ENCODE data around the gene FTCDNL1. TPM values are rescaled to one million over a fixed set of nuclear protein-coding genes. Genes with fewer than 3 reads are reported as not detected.

The FTCDNL1 gene
- total and polyA plus RNA-seq, 2 of the 13 experiments (the other 11 are each of a cell fraction or from before 2014, with no cell fraction given) = 0.98 to 1.4 TPM

DNA sequence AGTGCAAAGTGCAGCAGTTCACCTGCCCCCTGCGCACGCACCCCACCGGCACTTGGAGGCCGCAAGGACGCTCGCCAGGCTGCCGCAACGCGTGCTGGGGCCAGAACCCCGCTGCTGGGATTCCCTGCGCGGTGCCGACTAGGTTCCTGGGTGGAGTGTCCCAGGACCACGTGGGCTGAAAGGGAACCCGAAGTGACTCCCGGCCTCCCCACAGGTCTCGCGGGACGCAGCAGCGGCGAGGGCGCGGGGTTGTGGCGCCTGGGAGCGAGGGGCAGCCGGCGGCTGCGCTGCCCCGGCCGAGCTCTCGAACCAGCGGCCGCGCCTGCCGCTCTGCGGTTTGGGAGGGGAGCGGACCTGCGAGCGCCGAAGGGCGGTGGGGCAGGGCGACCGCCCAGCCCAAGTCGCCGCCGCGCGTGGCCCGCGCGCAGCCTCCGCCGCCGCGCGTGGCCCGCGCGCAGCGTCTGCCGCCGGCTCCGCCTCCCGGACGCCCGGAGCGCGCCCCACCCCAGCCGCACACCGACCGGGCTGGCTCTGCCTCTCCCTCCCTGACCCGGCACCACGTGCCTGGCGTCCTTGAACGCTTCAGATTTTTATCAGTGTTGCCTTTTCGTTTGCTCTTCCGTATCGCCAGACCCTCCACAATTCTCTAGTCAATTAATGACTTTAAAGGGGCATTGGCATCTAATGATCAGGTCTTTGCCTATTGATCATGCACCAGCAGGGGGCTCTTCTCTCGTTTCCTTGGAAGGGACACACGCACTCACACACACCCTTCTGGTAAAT is at the start of gene FTCDNL1 (continued):
- TF ChIP-seq ZNF224 (CRISPR knock-in tag; IDR thresholded peaks at IDR 0.05) (no peak), CCDC6 (CRISPR knock-in tag; IDR thresholded peaks at IDR 0.05) (peak; percentile 75), RFX3 (CRISPR knock-in tag; IDR thresholded peaks at IDR 0.05) (no peak), TCF12 (IDR thresholded peaks at IDR 0.05) (no peak), TCF12 (CRISPR knock-in tag; IDR thresholded peaks at IDR 0.05) (no peak; the same call in 1 of the 2 replicates), KLF15 (CRISPR knock-in tag; IDR thresholded peaks at IDR 0.05; ENCODE audit: borderline replicate concordance) (no peak), ZFP62 (CRISPR knock-in tag; IDR thresholded peaks at IDR 0.05) (no peak), ZBTB38 (CRISPR knock-in tag; IDR thresholded peaks at IDR 0.05) (peak; percentile 82; the same call in 1 of the 2 replicates), ZBTB1 (CRISPR knock-in tag; IDR thresholded peaks at IDR 0.05; ENCODE audit: borderline replicate concordance) (no peak), NCOA5 (CRISPR knock-in tag; IDR thresholded peaks at IDR 0.05) (no peak), ZSCAN9 (CRISPR knock-in tag; IDR thresholded peaks at IDR 0.05; ENCODE audit: borderline replicate concordance) (no peak), ZFYVE20 (CRISPR knock-in tag; IDR thresholded peaks at IDR 0.05; ENCODE audit: borderline replicate concordance, low read depth) (no peak), ZNF234 (CRISPR knock-in tag; conservative IDR thresholded peaks at IDR 0.05) (no peak), SRF (IDR thresholded peaks at IDR 0.05; ENCODE audit: low read depth, low read length) (no peak), SRSF9 (IDR thresholded peaks at IDR 0.05; ENCODE audit: borderline replicate concordance, insufficient read depth, low read depth, low read length, poor library complexity, severe bottlenecking) (no peak), CHD4 (IDR thresholded peaks at IDR 0.05; ENCODE audit: borderline replicate concordance, low read length) (no peak)
- TF ChIP-seq, protein P1, sequence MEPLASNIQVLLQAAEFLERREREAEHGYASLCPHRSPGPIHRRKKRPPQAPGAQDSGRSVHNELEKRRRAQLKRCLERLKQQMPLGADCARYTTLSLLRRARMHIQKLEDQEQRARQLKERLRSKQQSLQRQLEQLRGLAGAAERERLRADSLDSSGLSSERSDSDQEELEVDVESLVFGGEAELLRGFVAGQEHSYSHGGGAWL (CRISPR knock-in tag; IDR thresholded peaks at IDR 0.05) = no peak
- TF ChIP-seq, protein P2, sequence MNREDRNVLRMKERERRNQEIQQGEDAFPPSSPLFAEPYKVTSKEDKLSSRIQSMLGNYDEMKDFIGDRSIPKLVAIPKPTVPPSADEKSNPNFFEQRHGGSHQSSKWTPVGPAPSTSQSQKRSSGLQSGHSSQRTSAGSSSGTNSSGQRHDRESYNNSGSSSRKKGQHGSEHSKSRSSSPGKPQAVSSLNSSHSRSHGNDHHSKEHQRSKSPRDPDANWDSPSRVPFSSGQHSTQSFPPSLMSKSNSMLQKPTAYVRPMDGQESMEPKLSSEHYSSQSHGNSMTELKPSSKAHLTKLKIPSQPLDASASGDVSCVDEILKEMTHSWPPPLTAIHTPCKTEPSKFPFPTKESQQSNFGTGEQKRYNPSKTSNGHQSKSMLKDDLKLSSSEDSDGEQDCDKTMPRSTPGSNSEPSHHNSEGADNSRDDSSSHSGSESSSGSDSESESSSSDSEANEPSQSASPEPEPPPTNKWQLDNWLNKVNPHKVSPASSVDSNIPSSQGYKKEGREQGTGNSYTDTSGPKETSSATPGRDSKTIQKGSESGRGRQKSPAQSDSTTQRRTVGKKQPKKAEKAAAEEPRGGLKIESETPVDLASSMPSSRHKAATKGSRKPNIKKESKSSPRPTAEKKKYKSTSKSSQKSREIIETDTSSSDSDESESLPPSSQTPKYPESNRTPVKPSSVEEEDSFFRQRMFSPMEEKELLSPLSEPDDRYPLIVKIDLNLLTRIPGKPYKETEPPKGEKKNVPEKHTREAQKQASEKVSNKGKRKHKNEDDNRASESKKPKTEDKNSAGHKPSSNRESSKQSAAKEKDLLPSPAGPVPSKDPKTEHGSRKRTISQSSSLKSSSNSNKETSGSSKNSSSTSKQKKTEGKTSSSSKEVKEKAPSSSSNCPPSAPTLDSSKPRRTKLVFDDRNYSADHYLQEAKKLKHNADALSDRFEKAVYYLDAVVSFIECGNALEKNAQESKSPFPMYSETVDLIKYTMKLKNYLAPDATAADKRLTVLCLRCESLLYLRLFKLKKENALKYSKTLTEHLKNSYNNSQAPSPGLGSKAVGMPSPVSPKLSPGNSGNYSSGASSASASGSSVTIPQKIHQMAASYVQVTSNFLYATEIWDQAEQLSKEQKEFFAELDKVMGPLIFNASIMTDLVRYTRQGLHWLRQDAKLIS (CRISPR knock-in tag; IDR thresholded peaks at IDR 0.05) = no peak
- TF ChIP-seq, protein P3, sequence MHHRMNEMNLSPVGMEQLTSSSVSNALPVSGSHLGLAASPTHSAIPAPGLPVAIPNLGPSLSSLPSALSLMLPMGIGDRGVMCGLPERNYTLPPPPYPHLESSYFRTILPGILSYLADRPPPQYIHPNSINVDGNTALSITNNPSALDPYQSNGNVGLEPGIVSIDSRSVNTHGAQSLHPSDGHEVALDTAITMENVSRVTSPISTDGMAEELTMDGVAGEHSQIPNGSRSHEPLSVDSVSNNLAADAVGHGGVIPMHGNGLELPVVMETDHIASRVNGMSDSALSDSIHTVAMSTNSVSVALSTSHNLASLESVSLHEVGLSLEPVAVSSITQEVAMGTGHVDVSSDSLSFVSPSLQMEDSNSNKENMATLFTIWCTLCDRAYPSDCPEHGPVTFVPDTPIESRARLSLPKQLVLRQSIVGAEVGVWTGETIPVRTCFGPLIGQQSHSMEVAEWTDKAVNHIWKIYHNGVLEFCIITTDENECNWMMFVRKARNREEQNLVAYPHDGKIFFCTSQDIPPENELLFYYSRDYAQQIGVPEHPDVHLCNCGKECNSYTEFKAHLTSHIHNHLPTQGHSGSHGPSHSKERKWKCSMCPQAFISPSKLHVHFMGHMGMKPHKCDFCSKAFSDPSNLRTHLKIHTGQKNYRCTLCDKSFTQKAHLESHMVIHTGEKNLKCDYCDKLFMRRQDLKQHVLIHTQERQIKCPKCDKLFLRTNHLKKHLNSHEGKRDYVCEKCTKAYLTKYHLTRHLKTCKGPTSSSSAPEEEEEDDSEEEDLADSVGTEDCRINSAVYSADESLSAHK (CRISPR knock-in tag; IDR thresholded peaks at IDR 0.05; ENCODE audit: borderline replicate concordance) = no peak
- TF ChIP-seq, protein P4, sequence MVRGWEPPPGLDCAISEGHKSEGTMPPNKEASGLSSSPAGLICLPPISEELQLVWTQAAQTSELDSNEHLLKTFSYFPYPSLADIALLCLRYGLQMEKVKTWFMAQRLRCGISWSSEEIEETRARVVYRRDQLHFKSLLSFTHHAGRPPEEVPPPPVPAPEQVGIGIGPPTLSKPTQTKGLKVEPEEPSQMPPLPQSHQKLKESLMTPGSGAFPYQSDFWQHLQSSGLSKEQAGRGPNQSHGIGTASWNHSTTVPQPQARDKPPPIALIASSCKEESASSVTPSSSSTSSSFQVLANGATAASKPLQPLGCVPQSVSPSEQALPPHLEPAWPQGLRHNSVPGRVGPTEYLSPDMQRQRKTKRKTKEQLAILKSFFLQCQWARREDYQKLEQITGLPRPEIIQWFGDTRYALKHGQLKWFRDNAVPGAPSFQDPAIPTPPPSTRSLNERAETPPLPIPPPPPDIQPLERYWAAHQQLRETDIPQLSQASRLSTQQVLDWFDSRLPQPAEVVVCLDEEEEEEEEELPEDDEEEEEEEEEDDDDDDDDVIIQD (CRISPR knock-in tag; IDR thresholded peaks at IDR 0.05; ENCODE audit: low read depth) = no peak
- TF ChIP-seq, protein P5, sequence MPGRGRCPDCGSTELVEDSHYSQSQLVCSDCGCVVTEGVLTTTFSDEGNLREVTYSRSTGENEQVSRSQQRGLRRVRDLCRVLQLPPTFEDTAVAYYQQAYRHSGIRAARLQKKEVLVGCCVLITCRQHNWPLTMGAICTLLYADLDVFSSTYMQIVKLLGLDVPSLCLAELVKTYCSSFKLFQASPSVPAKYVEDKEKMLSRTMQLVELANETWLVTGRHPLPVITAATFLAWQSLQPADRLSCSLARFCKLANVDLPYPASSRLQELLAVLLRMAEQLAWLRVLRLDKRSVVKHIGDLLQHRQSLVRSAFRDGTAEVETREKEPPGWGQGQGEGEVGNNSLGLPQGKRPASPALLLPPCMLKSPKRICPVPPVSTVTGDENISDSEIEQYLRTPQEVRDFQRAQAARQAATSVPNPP (CRISPR knock-in tag; IDR thresholded peaks at IDR 0.05) = peak; percentile 90
